Neural progenitor cell (in vitro differentiated cells): ENCODE measurements around the gene SLX1B.
"Not testable (repeated sequence)": the region's sequence is repeated elsewhere in the genome, so short reads cannot be mapped to it uniquely, and the experiment has no call there.

ENCODE experiments used
- EZH2 ChIP-seq: fragments of 200-600 bp; sonication (generic); IDR thresholded peaks from 2 replicates; pipeline ENCODE4 v1.6.1; 2017; ENCODE audit warnings: antibody characterized with exemption, mild to moderate bottlenecking, moderate library complexity
- EZH2phosphoT487 ChIP-seq: fragments of 200-600 bp; sonication (generic); IDR thresholded peaks from 2 replicates; pipeline ENCODE4 v1.6.1; 2017; ENCODE audit warnings: antibody characterized with exemption
- TF ChIP-seq, protein P1 (sequence below): fragments of 200-600 bp; sonication (generic); IDR thresholded peaks from 2 replicates; pipeline ENCODE4 v1.5.1; 2017; ENCODE audit warnings: antibody characterized with exemption, mild to moderate bottlenecking

DNA sequence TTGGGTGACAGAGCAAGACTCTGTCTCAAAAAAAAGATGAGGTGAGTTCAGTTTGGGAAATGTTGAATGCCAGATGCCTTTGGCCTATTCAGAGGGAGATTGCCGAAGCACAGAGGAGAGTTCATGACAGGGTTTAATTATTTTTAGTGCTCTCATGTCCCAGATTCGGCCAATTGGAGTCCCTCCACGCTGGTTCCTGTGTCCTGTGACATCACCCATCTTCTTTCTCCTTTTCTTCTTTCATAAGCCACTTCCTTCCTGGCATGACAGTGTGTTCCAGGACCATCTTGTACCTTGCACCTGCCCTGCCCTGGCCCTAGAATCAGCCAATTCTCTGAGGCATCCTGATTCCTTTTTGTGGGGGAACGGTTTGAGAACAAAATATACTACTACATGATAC lies 17.7 kb downstream of the SLX1B start:
- TF ChIP-seq, protein P1, sequence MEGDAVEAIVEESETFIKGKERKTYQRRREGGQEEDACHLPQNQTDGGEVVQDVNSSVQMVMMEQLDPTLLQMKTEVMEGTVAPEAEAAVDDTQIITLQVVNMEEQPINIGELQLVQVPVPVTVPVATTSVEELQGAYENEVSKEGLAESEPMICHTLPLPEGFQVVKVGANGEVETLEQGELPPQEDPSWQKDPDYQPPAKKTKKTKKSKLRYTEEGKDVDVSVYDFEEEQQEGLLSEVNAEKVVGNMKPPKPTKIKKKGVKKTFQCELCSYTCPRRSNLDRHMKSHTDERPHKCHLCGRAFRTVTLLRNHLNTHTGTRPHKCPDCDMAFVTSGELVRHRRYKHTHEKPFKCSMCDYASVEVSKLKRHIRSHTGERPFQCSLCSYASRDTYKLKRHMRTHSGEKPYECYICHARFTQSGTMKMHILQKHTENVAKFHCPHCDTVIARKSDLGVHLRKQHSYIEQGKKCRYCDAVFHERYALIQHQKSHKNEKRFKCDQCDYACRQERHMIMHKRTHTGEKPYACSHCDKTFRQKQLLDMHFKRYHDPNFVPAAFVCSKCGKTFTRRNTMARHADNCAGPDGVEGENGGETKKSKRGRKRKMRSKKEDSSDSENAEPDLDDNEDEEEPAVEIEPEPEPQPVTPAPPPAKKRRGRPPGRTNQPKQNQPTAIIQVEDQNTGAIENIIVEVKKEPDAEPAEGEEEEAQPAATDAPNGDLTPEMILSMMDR = not testable (repeated sequence)
- not testable (repeated sequence) for TF ChIP-seq EZH2, EZH2phosphoT487
